ENCODE results near the gene PPM1N.

Gene PPM1N

GRCh38 chr19:45529420-45529785 lies 31.2 kb downstream of the PPM1N start:
- no peak for DNase-seq (ENCODE audit: low spot score)

DNA sequence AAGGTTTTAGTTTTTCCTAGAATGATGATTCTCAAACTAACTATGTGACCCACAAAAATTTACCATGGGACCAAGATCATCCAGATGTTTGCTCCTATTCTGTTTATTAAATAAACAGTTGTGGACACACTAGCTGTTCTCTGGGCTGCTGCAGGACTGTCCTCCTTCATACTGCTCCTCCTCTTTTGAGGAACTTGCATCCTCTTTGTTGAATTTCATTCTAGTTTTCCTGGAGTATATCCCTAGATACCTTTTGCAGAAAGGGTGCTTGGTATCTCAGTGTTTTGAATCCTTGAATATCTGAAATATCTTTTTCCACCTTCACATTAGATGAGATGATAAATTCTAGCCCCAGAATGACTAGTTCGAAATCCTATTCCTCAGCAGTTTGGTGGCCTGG lies 33.1 kb downstream of the PPM1N start:
- no peak for DNase-seq (ENCODE audit: low spot score)

GRCh38 chr19:45539459-45539858 lies 41.2 kb downstream of the PPM1N start:
- no peak for DNase-seq (ENCODE audit: low spot score)

- no peak for DNase-seq (ENCODE audit: low spot score)
Measured at GRCh38 chr19:45542234-45542668, 44.0 kb downstream of the PPM1N start.

- DNase-seq (ENCODE audit: low spot score), result no peak
Measured at GRCh38 chr19:45547211-45547770, 49.0 kb downstream of the PPM1N start.

DNA sequence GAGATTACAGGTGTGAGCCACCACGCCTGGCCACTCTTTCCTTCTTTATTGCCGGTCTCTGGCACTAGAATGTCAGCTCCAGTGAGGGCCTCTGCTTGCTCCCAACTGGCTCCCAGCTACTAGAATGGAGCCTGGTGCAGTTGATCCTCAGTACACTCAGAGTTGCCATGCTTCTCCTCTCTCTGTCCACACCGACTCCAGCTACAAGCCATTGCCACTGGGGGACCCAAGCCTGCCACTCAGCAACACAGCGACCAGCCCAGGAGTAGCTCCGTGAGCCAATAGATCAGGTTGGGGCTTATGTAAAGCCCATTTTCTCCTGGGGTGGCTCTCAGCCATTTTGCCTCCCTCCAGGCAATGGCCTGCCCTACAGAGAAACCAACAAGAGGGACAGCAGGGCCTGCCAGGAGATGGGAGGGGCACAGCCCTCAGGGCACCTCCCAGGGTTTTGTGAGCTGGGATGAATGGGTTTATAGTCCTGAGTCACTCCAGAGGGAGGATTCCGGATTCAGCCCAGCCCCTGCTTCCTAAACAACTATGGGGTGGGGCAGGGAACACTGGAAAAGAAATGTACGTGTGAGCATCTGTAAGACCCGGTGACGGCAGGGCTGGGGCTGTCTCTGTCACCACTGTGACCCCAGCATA lies 49.8 kb downstream of the PPM1N start:
- no peak for DNase-seq (ENCODE audit: low spot score)
